ENCODE data around the gene RUNDC3A.

Gene RUNDC3A

DNA sequence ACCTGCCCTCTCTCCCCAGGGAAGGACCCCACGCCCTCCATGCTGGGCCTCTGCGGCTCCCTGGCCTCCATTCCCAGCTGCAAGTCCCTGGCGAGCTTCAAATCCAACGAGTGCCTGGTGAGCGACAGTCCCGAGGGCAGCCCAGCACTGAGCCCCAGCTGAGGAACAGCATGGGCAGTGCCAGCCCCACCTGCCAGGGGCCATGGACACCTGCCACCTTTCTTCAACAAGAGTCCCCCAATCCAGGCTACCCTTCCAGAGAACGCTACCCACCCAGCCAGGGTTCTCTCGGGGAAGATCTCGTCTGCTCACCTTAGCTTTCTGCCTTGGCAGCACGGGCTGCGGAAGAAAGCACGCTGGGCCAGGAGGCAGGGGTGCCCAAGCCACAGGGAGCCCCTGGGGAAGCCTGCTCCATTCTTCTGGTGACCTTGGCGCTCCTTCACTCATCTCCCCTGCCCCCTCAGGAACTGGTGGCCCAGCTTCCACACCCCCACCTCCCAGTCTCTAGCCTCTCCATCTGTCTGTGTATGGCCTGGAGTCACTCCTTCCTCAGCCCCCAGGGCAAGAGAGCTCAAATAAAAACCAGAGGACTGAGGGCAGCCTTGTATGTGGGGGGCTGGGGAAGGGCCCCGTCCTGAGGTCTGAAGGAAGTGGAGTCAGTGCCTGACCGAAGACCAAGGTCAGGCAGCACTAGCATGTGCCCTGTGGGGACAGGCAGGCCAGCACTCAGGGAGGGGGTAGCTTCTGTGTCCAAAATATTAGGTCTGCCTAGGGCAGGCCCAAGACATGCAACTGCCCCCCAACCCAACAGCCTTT lies 9.9 kb downstream of the RUNDC3A start:
- DNase-seq (ENCODE audit: low read depth, low spot score): no peak
- H3K27me3 ChIP-seq (ENCODE audit: control insufficient read depth, insufficient read depth, low read length): peaks cover 3% of the 10 kb centered on the region; the same call in 1 of the 2 replicates
- H3K4me1 ChIP-seq (ENCODE audit: control insufficient read depth, insufficient read depth, low read length): peaks cover 2% of the 10 kb centered on the region; the same call in 1 of the 2 replicates
- no peak overlapping the region; the same call in 1 of the 2 replicates for H3K4me3 ChIP-seq (ENCODE audit: low read length)
- WGBS (ENCODE audit: insufficient coverage, insufficient read length): no CpG with 5 or more reads among the region's 15 CpGs
- peaks cover 32% of the 10 kb centered on the region for H3K36me3 ChIP-seq (ENCODE audit: control insufficient read depth, insufficient read depth, low read length)
- no peaks in the 10 kb centered on the region for H3K9me3 ChIP-seq (ENCODE audit: control insufficient read depth, insufficient read depth, low read length)
- H3K27ac ChIP-seq (ENCODE audit: low read length): no peak overlapping the region

- H3K27me3 ChIP-seq (ENCODE audit: control insufficient read depth, insufficient read depth, low read length): peaks cover 3% of the 10 kb centered on the region; the same call in 1 of the 2 replicates
- WGBS (ENCODE audit: insufficient coverage, insufficient read length): no CpG with 5 or more reads among the region's 18 CpGs
- H3K9me3 ChIP-seq (ENCODE audit: control insufficient read depth, insufficient read depth, low read length): no peaks in the 10 kb centered on the region
- DNase-seq (ENCODE audit: low read depth, low spot score): no peak
- peaks cover 2% of the 10 kb centered on the region; the same call in 1 of the 2 replicates for H3K4me1 ChIP-seq (ENCODE audit: control insufficient read depth, insufficient read depth, low read length)
- no peak overlapping the region for H3K27ac ChIP-seq (ENCODE audit: low read length)
- peaks cover 32% of the 10 kb centered on the region for H3K36me3 ChIP-seq (ENCODE audit: control insufficient read depth, insufficient read depth, low read length)
- no peak overlapping the region for H3K4me3 ChIP-seq (ENCODE audit: low read length)
Measured at GRCh38 chr17:44320066-44320465, 11.7 kb downstream of the RUNDC3A start.

DNA sequence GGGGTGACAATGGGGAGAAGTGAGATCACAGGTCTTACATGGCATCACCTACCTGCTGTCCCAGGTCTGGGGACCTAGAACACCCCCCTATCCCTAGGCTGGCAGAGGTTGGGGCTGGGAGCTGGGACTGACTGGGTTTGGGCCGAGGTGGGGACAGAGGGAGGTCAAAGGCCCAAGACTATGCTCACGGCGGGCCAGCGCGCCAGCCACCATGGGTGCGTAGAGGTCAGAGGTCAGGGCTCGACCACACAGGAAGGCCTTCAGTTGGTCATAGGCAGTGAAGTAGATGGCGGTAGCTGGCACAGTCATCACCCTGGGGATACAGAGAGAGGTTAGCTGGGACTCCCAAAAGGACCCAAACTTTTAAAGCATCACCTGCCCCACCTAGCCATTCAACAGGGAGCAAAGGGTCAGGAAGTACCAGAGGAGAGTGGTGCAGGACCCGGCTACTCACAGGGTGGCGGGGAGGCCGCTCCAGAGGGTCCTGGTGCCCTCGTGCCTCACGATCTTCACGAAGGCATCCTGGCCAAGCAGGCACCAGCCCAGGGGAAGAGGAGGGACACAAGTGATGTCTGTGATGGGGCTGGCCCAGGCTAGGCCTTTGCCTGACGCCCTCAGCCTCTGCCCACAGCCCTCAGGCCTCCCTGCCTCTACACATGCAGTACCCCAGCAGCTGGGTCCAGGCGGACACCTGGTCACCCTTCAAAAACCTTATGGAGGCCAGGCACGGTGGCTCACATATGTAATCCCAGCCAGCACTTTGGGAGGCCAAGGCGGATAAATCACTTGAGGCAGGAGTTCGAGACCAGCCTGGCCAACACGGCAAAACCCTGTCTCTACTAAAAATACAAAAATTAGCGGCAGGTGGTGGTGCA lies 13.1 kb downstream of the RUNDC3A start:
- WGBS (ENCODE audit: insufficient coverage, insufficient read length): no CpG with 5 or more reads among the region's 21 CpGs
- H3K27me3 ChIP-seq (ENCODE audit: control insufficient read depth, insufficient read depth, low read length): no peaks in the 10 kb centered on the region
- H3K4me1 ChIP-seq (ENCODE audit: control insufficient read depth, insufficient read depth, low read length): no peaks in the 10 kb centered on the region
- H3K36me3 ChIP-seq (ENCODE audit: control insufficient read depth, insufficient read depth, low read length): peaks cover 32% of the 10 kb centered on the region
- H3K9me3 ChIP-seq (ENCODE audit: control insufficient read depth, insufficient read depth, low read length): no peaks in the 10 kb centered on the region
- no peak for DNase-seq (ENCODE audit: low read depth, low spot score)
- H3K27ac ChIP-seq (ENCODE audit: low read length): no peak overlapping the region
- no peak overlapping the region for H3K4me3 ChIP-seq (ENCODE audit: low read length)

- H3K27ac ChIP-seq (ENCODE audit: low read length): no peak overlapping the region
- WGBS (ENCODE audit: insufficient coverage, insufficient read length): no CpG with 5 or more reads among the region's 11 CpGs
Measured at GRCh38 chr17:44322236-44322895, 14.0 kb downstream of the RUNDC3A start.

DNA sequence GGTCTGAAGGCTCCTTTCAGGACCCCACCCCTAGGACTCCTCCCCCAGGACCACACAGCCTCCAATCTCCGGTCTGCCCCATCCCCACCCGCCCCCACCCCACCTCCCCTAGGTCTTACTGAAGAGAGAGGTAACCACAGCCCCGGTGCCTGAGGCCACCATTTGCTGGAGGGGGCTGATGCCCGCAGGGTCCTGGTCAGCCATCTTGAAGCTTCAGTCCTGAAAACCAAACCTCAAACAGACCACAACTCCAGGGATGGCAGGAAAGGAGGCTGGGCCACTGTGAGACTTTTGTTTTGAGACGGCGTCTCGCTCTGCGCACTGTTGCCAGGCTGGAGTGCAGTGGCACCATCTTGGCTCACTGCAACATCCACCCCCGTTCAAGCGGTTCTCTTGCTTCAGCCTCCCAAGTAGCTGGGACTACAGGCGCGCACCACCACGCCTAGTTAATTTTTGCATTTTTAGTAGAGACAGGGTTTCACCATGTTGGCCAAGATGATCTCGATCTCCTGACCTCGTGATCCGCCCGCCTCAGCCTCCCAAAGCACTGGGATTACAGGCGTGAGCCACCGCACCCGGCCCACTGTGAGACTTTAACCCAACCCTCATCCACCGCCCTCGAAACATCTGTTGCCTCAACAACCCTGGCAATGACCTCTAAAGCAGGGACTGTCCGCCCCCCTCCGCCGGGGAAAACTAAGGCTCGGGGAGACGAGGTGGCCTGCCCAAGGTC lies 15.1 kb downstream of the RUNDC3A start:
- H3K4me3 ChIP-seq (ENCODE audit: low read length): peak overlapping the region; percentile 73; the same call in 1 of the 2 replicates
- H3K4me1 ChIP-seq (ENCODE audit: control insufficient read depth, insufficient read depth, low read length): no peaks in the 10 kb centered on the region
- no peak overlapping the region for H3K27ac ChIP-seq (ENCODE audit: low read length)
- peaks cover 32% of the 10 kb centered on the region for H3K36me3 ChIP-seq (ENCODE audit: control insufficient read depth, insufficient read depth, low read length)
- no peaks in the 10 kb centered on the region for H3K9me3 ChIP-seq (ENCODE audit: control insufficient read depth, insufficient read depth, low read length)
- no peak for DNase-seq (ENCODE audit: low read depth, low spot score)
- no CpG with 5 or more reads among the region's 27 CpGs for WGBS (ENCODE audit: insufficient coverage, insufficient read length)
- no peaks in the 10 kb centered on the region for H3K27me3 ChIP-seq (ENCODE audit: control insufficient read depth, insufficient read depth, low read length)

More at GRCh38 chr17:44322236-44322895, 14.0 kb downstream of the RUNDC3A start:
- Histone ChIP-seq H3K27me3 (ENCODE audit: control insufficient read depth, insufficient read depth, low read length) (no peaks in the 10 kb centered on the region), H3K36me3 (ENCODE audit: control insufficient read depth, insufficient read depth, low read length) (peaks cover 32% of the 10 kb centered on the region), H3K4me1 (ENCODE audit: control insufficient read depth, insufficient read depth, low read length) (no peaks in the 10 kb centered on the region), H3K9me3 (ENCODE audit: control insufficient read depth, insufficient read depth, low read length) (no peaks in the 10 kb centered on the region), H3K4me3 (ENCODE audit: low read length) (no peak overlapping the region)
- no peak for DNase-seq (ENCODE audit: low read depth, low spot score)

DNA sequence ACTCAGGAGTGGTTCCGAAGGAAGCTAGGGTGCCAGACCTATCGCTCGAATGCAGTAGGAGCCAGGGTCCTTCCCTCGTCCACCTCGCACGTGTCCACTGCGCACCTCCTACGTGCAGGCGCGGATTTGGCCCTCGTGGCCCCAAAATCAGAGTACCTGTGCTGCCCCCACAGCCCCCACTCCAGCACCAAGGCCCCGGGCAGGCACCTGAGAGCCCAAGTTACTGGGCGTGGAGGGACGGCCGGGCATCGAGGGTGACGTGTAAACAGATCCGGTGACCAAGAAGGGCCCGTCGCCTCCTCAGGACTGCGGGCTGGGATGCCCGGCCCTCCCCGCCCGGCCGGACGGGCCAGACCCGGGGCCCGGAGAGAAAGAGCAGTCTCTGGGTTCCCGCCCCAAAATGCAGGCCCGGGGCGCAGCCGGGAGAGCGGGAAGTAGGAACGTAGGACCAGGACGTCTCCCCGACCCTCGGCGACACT lies 15.7 kb downstream of the RUNDC3A start:
- no peak overlapping the region for H3K27ac ChIP-seq (ENCODE audit: low read length)
- peak overlapping the region; percentile 73 for H3K4me3 ChIP-seq (ENCODE audit: low read length)
- H3K9me3 ChIP-seq (ENCODE audit: control insufficient read depth, insufficient read depth, low read length): no peaks in the 10 kb centered on the region
- H3K4me1 ChIP-seq (ENCODE audit: control insufficient read depth, insufficient read depth, low read length): no peaks in the 10 kb centered on the region
- peaks cover 32% of the 10 kb centered on the region for H3K36me3 ChIP-seq (ENCODE audit: control insufficient read depth, insufficient read depth, low read length)
- WGBS (ENCODE audit: insufficient coverage, insufficient read length): no CpG with 5 or more reads among the region's 38 CpGs
- no peak for DNase-seq (ENCODE audit: low read depth, low spot score)
- H3K27me3 ChIP-seq (ENCODE audit: control insufficient read depth, insufficient read depth, low read length): no peaks in the 10 kb centered on the region

DNA sequence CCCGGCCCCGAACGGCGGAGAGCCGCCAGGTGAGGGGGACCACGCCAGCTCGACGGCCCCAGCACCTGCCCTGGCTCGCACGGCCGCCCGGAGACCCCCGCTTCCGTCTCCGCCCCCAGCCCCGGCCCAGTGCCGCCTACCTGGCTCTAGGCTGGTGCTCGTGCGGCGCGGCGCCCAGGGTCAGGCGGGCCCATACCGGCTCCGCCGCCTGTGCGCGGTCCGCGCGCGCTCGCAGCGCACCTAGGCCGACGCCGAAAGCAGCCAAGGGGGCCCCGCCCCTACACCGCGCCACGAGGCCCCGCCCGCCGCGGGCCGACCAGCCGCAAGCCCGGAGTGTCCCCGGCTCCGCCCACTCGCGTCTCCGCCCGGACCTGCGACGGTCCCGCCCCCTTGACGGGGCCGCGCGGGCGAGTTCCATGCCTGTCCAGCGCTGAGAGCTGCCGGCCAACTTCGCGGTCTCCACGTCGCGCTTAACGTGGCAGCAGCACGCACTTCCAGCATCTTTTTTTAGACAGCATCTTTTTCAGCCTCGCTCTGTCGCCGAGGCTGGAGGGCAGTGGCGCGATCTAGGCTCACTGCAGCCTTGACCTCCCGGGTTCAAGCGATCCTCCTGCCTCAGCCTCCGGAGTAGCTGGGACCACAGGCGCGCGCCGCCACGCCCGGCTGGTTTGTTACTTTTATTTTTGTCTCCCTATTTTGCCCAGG lies 16.3 kb downstream of the RUNDC3A start, which contains the start of gene SLC25A39:
TSS of gene SLC25A39 (minus strand) at position 253 of the 705 bp plus-strand sequence. CDS start 1,261 bp downstream, outside the sequence.
- WGBS (ENCODE audit: insufficient coverage, insufficient read length): no CpG with 5 or more reads among the region's 85 CpGs
- H3K36me3 ChIP-seq (ENCODE audit: control insufficient read depth, insufficient read depth, low read length): peaks cover 29% of the 10 kb centered on the region

DNA sequence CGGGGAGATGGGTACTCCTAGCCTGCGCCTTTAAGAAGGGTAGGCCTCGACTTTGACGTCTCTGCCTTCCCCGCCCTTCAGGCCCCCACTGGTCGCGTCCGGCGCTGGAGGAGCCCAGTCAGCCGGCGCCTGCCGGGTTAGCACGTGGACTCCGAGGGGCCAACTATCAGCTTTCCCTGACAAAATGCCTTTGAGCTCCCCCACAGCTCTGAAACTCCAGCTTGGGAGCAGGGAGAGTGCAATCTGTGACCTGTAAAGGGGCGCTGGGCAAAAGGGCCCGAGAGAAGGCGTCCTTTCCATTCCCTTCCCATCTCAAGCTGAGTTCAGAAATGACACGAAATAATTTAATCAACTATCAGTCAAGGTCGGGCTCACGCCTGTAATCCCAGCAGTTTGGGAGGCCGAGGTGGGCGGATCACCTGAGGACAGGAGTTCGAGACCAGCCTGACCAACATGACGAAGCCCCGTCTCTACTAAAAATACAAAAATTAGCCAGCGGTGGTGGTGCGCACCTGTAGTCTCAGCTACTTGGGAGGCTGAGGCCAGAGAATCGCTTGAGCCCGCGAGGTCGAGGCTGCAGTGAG lies 18.6 kb downstream of the RUNDC3A start:
- no peak overlapping the region for H3K27ac ChIP-seq (ENCODE audit: low read length)
- no peaks in the 10 kb centered on the region for H3K4me1 ChIP-seq (ENCODE audit: control insufficient read depth, insufficient read depth, low read length)
- H3K4me3 ChIP-seq (ENCODE audit: low read length): no peak overlapping the region; the same call in 1 of the 2 replicates
- H3K27me3 ChIP-seq (ENCODE audit: control insufficient read depth, insufficient read depth, low read length): no peaks in the 10 kb centered on the region
- H3K9me3 ChIP-seq (ENCODE audit: control insufficient read depth, insufficient read depth, low read length): no peaks in the 10 kb centered on the region
- no CpG with 5 or more reads among the region's 31 CpGs for WGBS (ENCODE audit: insufficient coverage, insufficient read length)
- peaks cover 7% of the 10 kb centered on the region for H3K36me3 ChIP-seq (ENCODE audit: control insufficient read depth, insufficient read depth, low read length)
- DNase-seq (ENCODE audit: low read depth, low spot score): no peak

More for the DNA sequence above, 16.3 kb downstream of the RUNDC3A start, which contains the start of gene SLC25A39:
- H3K4me1 ChIP-seq (ENCODE audit: control insufficient read depth, insufficient read depth, low read length): no peaks in the 10 kb centered on the region
- no peak within 1 kb of the TSS for H3K27ac ChIP-seq (ENCODE audit: low read length)
- no peaks in the 10 kb centered on the region for H3K27me3 ChIP-seq (ENCODE audit: control insufficient read depth, insufficient read depth, low read length)
- H3K9me3 ChIP-seq (ENCODE audit: control insufficient read depth, insufficient read depth, low read length): no peaks in the 10 kb centered on the region
- DNase-seq (ENCODE audit: low read depth, low spot score): no peak
- H3K4me3 ChIP-seq (ENCODE audit: low read length): peak within 1 kb of the TSS; percentile 73
